Gastroesophageal sphincter (tissue), 3 donors: ENCODE measurements around the gene PLEKHG5.

Source experiments
- CTCF ChIP-seq, 4 experiments: fragments of 200-600 bp in 2 of 4; fragments of 450-650 bp in 2 of 4; sonication (generic) in 1 of 4; IDR thresholded peaks; one replicate each; pipeline ENCODE4 v1.5.1; 2017 to 2019; ENCODE audit warnings: antibody characterized with exemption in 4 of 4, mild to moderate bottlenecking in 2 of 4, moderate library complexity in 2 of 4
- POLR2A ChIP-seq, 2 donors: fragments of 450-650 bp; IDR thresholded peaks; one replicate each; pipeline ENCODE4 v1.6.1; 2017; ENCODE audit warnings: antibody characterized with exemption in 2 of 2, mild to moderate bottlenecking in 2 of 2, moderate library complexity in 1 of 2
- POLR2AphosphoS5 ChIP-seq: sonication (generic); formaldehyde crosslinking; IDR thresholded peaks from one replicate; pipeline ENCODE4 v1.6.1; 2017; ENCODE audit warnings: antibody characterized with exemption

- TF ChIP-seq POLR2A (IDR thresholded peaks at IDR 0.05) (no peak), POLR2AphosphoS5 (no peak), CTCF (IDR thresholded peaks at IDR 0.05) (no peak)
Observed at GRCh38 chr1:6496365-6496721, 4.9 kb upstream of the PLEKHG5 start.
